ENCODE data around the gene PLEKHH3. TPM values are rescaled to one million over a fixed set of nuclear protein-coding genes. Genes with fewer than 3 reads are reported as not detected.

PLEKHH3 gene
- polyA plus RNA-seq, 1 donor (not counting 4 experiments of a cell fraction or from before 2014, with no cell fraction given): 4.9 TPM

- no peak for DNase-seq (ENCODE audit: low read depth, low spot score)
- H3K9me1 ChIP-seq (ENCODE audit: control insufficient read depth, extremely low read depth, insufficient read depth, low read length): no peaks in the 10 kb centered on the region
- no peak overlapping the region for H3K4me2 ChIP-seq (ENCODE audit: control insufficient read depth, extremely low read depth, insufficient read depth, low read depth, low read length)
- TF ChIP-seq, protein P1, sequence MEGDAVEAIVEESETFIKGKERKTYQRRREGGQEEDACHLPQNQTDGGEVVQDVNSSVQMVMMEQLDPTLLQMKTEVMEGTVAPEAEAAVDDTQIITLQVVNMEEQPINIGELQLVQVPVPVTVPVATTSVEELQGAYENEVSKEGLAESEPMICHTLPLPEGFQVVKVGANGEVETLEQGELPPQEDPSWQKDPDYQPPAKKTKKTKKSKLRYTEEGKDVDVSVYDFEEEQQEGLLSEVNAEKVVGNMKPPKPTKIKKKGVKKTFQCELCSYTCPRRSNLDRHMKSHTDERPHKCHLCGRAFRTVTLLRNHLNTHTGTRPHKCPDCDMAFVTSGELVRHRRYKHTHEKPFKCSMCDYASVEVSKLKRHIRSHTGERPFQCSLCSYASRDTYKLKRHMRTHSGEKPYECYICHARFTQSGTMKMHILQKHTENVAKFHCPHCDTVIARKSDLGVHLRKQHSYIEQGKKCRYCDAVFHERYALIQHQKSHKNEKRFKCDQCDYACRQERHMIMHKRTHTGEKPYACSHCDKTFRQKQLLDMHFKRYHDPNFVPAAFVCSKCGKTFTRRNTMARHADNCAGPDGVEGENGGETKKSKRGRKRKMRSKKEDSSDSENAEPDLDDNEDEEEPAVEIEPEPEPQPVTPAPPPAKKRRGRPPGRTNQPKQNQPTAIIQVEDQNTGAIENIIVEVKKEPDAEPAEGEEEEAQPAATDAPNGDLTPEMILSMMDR (optimal IDR thresholded peaks at IDR 0.05 in 1 of 3, IDR thresholded peaks at IDR 0.05 in 1 of 3, conservative IDR thresholded peaks at IDR 0.05 in 1 of 3; ENCODE audit: extremely low read depth in 1 of 3, insufficient read depth in 2 of 3, low read length in 3 of 3): no peak
- no peak for TF ChIP-seq EZH2 (IDR thresholded peaks at IDR 0.05; ENCODE audit: low read length)
- no peak for FAIRE-seq
- H3K36me3 ChIP-seq (ENCODE audit: control insufficient read depth in 2 of 2, extremely low read depth in 1 of 2, insufficient read depth in 2 of 2, low read length in 2 of 2): peaks cover 29 to 49% of the 10 kb centered on the region in 2 experiments
- no peaks in the 10 kb centered on the region for H3K4me1 ChIP-seq (ENCODE audit: control insufficient read depth, extremely low read depth, insufficient read depth, low read length)
- no peak overlapping the region for H3K4me3 ChIP-seq (ENCODE audit: control insufficient read depth in 2 of 3, extremely low read depth in 1 of 3, insufficient read depth in 2 of 3, low read depth in 1 of 3, low read length in 3 of 3)
- no peaks in the 10 kb centered on the region for H3K79me2 ChIP-seq (ENCODE audit: control insufficient read depth, insufficient read depth, low read length)
- H2AFZ ChIP-seq (ENCODE audit: control insufficient read depth, low read length): no peak overlapping the region
- no peaks in the 10 kb centered on the region for H3K9me3 ChIP-seq (ENCODE audit: control insufficient read depth, low read depth, low read length)
- no peak overlapping the region for H3K27ac ChIP-seq (ENCODE audit: control insufficient read depth, insufficient read depth, low read length)
- H3K9ac ChIP-seq (ENCODE audit: control insufficient read depth, extremely low read depth, insufficient read depth, low read length): no peak overlapping the region
- dilution Hi-C loops (cut with MboI; ENCODE audit: extremely low pct_ligation_motif_present, low sequenced_read_pairs): no loop called here
- no peaks in the 10 kb centered on the region for H4K20me1 ChIP-seq (ENCODE audit: control insufficient read depth, extremely low read depth, insufficient read depth, low read length)
- H3K27me3 ChIP-seq (ENCODE audit: control insufficient read depth, extremely low read depth, insufficient read depth, low read length): no peaks in the 10 kb centered on the region
Observed at GRCh38 chr17:42704490-42704836, 27.7 kb upstream of the PLEKHH3 start.

GRCh38 chr17:42702446-42702845 lies 25.7 kb upstream of the PLEKHH3 start:
- peaks cover 15 to 43% of the 10 kb centered on the region in 2 experiments for H3K36me3 ChIP-seq (ENCODE audit: control insufficient read depth in 2 of 2, extremely low read depth in 1 of 2, insufficient read depth in 2 of 2, low read length in 2 of 2)
- H2AFZ ChIP-seq (ENCODE audit: control insufficient read depth, low read length): no peak overlapping the region
- no peaks in the 10 kb centered on the region for H4K20me1 ChIP-seq (ENCODE audit: control insufficient read depth, extremely low read depth, insufficient read depth, low read length)
- no peak overlapping the region for H3K9ac ChIP-seq (ENCODE audit: control insufficient read depth, extremely low read depth, insufficient read depth, low read length)
- H3K79me2 ChIP-seq (ENCODE audit: control insufficient read depth, insufficient read depth, low read length): no peaks in the 10 kb centered on the region
- H3K27me3 ChIP-seq (ENCODE audit: control insufficient read depth, extremely low read depth, insufficient read depth, low read length): no peaks in the 10 kb centered on the region
- dilution Hi-C loops (cut with MboI; ENCODE audit: extremely low pct_ligation_motif_present, low sequenced_read_pairs): no loop called here
- no peak for FAIRE-seq
- H3K9me3 ChIP-seq (ENCODE audit: control insufficient read depth, low read depth, low read length): no peaks in the 10 kb centered on the region
- no peaks in the 10 kb centered on the region for H3K4me1 ChIP-seq (ENCODE audit: control insufficient read depth, extremely low read depth, insufficient read depth, low read length)
- H3K4me3 ChIP-seq (ENCODE audit: control insufficient read depth in 2 of 3, extremely low read depth in 1 of 3, insufficient read depth in 2 of 3, low read depth in 1 of 3, low read length in 3 of 3): no peak overlapping the region
- no peak overlapping the region for H3K4me2 ChIP-seq (ENCODE audit: control insufficient read depth, extremely low read depth, insufficient read depth, low read depth, low read length)
- TF ChIP-seq EZH2 (IDR thresholded peaks at IDR 0.05; ENCODE audit: low read length): no peak
- TF ChIP-seq, protein P1 (optimal IDR thresholded peaks at IDR 0.05 in 1 of 3, IDR thresholded peaks at IDR 0.05 in 1 of 3, conservative IDR thresholded peaks at IDR 0.05 in 1 of 3; ENCODE audit: extremely low read depth in 1 of 3, insufficient read depth in 2 of 3, low read length in 3 of 3): no peak
- DNase-seq (ENCODE audit: low read depth, low spot score): no peak
- no peaks in the 10 kb centered on the region for H3K9me1 ChIP-seq (ENCODE audit: control insufficient read depth, extremely low read depth, insufficient read depth, low read length)
- H3K27ac ChIP-seq (ENCODE audit: control insufficient read depth, insufficient read depth, low read length): no peak overlapping the region
